ENCODE measurements around the gene SULT1C4.

Gene SULT1C4

DNA sequence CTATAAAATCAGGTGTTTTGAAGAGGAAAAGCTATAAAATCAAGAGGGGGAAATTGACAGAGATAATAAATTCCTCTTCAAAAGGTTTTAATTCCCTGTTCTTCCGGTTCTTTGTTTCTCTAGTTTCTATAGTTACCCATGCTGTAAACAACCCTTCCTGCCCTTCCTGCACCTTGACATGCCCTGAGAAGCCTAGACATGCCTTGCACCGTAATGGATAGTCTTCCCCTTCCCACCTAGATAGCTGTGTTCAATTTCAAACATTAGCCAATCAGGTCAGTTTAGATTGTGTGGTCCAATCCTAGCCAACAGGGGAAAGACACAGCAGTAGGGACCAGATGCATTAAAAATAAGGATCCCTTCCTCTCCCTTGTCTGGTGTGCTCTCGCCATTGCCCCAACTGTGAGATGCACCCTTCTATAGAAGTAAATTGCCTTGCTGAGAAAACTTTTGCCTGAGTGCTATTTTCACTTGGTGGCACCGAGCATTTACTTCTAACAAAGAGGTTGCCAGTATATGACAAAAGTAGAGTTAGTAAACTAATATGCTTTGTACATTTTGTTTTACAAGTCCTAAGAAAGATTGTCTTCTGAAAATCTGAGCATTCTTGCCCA is 27.1 kb downstream of the SULT1C4 start:
- no peak for TF ChIP-seq POLR2AphosphoS5 (IDR thresholded peaks at IDR 0.05; ENCODE audit: low read depth, low read length)
- no peak for TF ChIP-seq SIN3A (IDR thresholded peaks at IDR 0.05; ENCODE audit: borderline replicate concordance, insufficient read depth, low read length)
- TF ChIP-seq, protein P1, sequence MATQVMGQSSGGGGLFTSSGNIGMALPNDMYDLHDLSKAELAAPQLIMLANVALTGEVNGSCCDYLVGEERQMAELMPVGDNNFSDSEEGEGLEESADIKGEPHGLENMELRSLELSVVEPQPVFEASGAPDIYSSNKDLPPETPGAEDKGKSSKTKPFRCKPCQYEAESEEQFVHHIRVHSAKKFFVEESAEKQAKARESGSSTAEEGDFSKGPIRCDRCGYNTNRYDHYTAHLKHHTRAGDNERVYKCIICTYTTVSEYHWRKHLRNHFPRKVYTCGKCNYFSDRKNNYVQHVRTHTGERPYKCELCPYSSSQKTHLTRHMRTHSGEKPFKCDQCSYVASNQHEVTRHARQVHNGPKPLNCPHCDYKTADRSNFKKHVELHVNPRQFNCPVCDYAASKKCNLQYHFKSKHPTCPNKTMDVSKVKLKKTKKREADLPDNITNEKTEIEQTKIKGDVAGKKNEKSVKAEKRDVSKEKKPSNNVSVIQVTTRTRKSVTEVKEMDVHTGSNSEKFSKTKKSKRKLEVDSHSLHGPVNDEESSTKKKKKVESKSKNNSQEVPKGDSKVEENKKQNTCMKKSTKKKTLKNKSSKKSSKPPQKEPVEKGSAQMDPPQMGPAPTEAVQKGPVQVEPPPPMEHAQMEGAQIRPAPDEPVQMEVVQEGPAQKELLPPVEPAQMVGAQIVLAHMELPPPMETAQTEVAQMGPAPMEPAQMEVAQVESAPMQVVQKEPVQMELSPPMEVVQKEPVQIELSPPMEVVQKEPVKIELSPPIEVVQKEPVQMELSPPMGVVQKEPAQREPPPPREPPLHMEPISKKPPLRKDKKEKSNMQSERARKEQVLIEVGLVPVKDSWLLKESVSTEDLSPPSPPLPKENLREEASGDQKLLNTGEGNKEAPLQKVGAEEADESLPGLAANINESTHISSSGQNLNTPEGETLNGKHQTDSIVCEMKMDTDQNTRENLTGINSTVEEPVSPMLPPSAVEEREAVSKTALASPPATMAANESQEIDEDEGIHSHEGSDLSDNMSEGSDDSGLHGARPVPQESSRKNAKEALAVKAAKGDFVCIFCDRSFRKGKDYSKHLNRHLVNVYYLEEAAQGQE (IDR thresholded peaks at IDR 0.05; ENCODE audit: insufficient read depth in 1 of 2, low read depth in 2 of 2, low read length in 2 of 2) = no peak
- no peak for TF ChIP-seq TAF1 (IDR thresholded peaks at IDR 0.05; ENCODE audit: borderline replicate concordance, insufficient read depth, low read length)
- TF ChIP-seq FOXP2 (optimal IDR thresholded peaks at IDR 0.05; ENCODE audit: borderline replicate concordance, extremely low read depth, extremely low read length, insufficient read depth) = no peak

DNA sequence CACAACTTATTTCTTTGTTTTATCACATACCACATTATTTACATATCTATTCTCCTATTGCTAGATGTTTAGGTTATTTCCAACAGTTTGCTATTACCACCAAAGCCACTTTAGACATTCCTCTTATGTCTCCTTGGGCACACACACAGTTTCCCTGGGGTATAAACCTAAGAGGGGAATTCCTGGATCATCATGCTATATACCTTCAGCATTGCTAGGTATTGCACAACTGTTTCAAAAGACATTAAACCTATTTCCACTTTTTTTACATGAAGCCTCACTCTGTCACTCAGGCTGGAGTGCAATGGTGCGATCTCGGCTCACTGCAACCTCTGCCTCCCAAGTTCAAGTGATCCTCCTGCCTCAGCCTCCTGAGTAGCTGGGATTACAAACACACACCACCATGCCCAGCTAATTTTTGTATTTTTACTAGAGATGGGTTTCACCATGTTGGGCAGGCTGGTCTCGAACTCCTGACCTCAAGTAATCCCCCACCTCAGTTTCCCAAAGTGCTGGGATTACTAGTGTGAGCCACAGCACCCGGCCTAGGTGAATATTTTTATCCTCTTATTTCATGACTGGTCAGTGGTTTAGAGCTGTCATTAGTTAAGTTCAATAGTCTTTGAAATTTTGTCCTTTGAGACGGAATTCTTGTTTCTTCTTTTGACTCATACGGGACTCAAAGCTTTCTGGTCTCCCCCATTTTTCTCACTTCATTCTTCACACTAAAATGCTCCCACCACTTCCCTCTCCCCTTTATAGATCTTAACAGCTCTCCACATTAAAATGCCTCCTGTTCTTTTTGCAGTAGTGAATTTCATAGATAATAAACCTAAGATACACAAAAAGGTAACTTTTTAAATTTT is 30.3 kb downstream of the SULT1C4 start:
- no peak for TF ChIP-seq TAF1 (IDR thresholded peaks at IDR 0.05; ENCODE audit: borderline replicate concordance, insufficient read depth, low read length)
- TF ChIP-seq, protein P1 (IDR thresholded peaks at IDR 0.05; ENCODE audit: insufficient read depth in 1 of 2, low read depth in 2 of 2, low read length in 2 of 2) = no peak
- no peak for TF ChIP-seq SIN3A (IDR thresholded peaks at IDR 0.05; ENCODE audit: borderline replicate concordance, insufficient read depth, low read length)
- TF ChIP-seq FOXP2 (optimal IDR thresholded peaks at IDR 0.05; ENCODE audit: borderline replicate concordance, extremely low read depth, extremely low read length, insufficient read depth) = no peak
- TF ChIP-seq POLR2AphosphoS5 (IDR thresholded peaks at IDR 0.05; ENCODE audit: low read depth, low read length) = no peak

DNA sequence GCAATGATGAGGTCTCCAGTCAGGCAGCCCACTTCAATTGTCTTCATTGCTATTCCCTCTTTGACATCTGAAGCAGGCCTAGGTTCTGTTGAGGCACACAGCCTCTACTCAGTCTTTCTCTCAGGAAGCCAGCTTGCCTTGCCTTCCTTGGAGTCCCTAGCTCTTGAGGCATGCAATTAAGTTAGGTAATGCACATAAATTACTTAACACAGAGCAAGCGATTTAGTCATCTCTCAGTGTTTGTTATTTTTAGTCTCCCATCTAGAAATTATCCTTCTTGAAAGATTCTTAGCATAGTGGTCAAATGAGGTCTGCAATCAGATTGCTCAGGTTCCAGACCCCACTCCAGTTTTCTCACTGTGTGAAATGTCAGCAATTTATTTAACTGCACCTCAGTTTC is 32.0 kb downstream of the SULT1C4 start:
- TF ChIP-seq, protein P1 (IDR thresholded peaks at IDR 0.05; ENCODE audit: insufficient read depth in 1 of 2, low read depth in 2 of 2, low read length in 2 of 2) = no peak
- no peak for TF ChIP-seq SIN3A (IDR thresholded peaks at IDR 0.05; ENCODE audit: borderline replicate concordance, insufficient read depth, low read length)

DNA sequence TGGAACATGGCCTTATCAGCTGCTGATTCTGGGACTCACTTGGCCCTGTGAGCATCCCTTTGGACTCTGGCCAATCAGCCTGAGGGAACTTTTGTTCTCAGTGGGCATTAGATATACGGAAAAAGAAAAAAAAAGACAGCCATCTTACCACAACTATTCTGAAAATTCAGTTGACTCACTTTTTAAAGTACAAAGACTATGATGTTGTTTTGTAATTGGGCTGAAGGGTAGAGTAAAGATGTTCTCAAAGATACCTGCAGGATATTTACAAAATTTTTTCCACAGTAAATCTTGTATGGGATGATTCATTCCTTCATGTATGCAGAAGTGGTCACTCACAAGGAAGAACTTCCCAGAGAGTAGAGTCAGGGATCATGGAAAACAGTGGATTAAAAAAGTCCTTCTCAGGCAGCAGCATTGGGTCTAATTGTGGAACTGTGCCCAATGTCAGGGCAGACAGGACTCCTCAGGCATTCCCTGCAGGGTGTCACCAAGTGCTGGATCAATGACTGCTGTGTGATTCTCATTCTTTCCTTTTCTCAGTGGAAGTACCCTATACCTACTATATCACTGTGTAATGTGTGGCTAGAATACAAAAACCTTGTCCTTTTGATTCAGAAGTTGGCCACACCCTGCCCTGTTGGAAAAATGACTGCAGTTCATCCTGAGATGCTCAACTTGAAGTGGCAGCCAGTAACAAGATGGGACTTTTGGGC is 35.4 kb downstream of the SULT1C4 start:
- TF ChIP-seq SIN3A (IDR thresholded peaks at IDR 0.05; ENCODE audit: borderline replicate concordance, insufficient read depth, low read length) = no peak

DNA sequence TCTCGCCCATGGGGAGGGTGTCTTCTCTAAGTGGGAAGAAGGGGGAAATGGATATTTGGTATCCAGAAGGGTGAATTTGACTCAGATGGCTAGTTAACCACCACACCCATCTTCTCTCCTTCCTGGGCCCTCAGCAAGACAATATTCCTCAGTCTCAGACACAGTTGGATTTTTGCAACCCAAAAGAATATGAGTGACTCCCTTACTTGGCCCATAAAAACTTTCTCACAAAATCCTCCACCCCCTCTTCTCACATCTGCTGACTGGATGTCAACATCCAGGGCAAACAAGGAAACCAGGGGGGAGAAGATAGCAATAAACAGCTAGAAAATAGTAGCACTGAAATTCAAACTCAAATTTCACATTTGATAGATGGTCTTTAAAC is 35.9 kb downstream of the SULT1C4 start:
- TF ChIP-seq TAF1 (IDR thresholded peaks at IDR 0.05; ENCODE audit: borderline replicate concordance, insufficient read depth, low read length) (no peak), POLR2AphosphoS5 (IDR thresholded peaks at IDR 0.05; ENCODE audit: low read depth, low read length) (no peak), SIN3A (IDR thresholded peaks at IDR 0.05; ENCODE audit: borderline replicate concordance, insufficient read depth, low read length) (no peak), FOXP2 (optimal IDR thresholded peaks at IDR 0.05; ENCODE audit: borderline replicate concordance, extremely low read depth, extremely low read length, insufficient read depth) (no peak)
- TF ChIP-seq, protein P1 (IDR thresholded peaks at IDR 0.05; ENCODE audit: insufficient read depth in 1 of 2, low read depth in 2 of 2, low read length in 2 of 2) = no peak

All from PFSK-1 (cell line).